ACC112 (cell line): ENCODE data around the gene NAV2.

Experiments
- H2AFZ ChIP-seq: fragments of 200-600 bp; sonication (generic); one replicate; pipeline ENCODE4 v1.6.0; 2017; ENCODE audit warnings: antibody characterized with exemption, low read length; ENCODE audit not compliant: unreplicated experiment
- H3K27ac ChIP-seq: fragments of 200-600 bp; sonication (generic); 2 replicates; pipeline ENCODE4 v1.5.1; 2014; ENCODE audit warnings: low read depth, mild to moderate bottlenecking, antibody characterized with exemption, low read length, moderate library complexity
- H3K27me3 ChIP-seq: fragments of 200-600 bp; sonication (generic); 2 replicates; pipeline ENCODE4 v1.6.1; 2014; ENCODE audit warnings: mild to moderate bottlenecking, antibody characterized with exemption, low read length, moderate library complexity, mixed read lengths; ENCODE audit not compliant: insufficient read depth
- H3K36me3 ChIP-seq: fragments of 200-600 bp; sonication (generic); 2 replicates; pipeline ENCODE4 v1.6.1; 2016; ENCODE audit warnings: mild to moderate bottlenecking, antibody characterized with exemption, low read length, moderate library complexity, mixed read lengths; ENCODE audit not compliant: insufficient read depth
- H3K4me1 ChIP-seq: fragments of 200-600 bp; sonication (generic); one replicate; pipeline ENCODE4 v1.6.1; 2016; ENCODE audit warnings: low read length, mixed read lengths; ENCODE audit not compliant: insufficient read depth, unreplicated experiment, control insufficient read depth
- H3K4me3 ChIP-seq: fragments of 200-600 bp; sonication (generic); 2 replicates; pipeline ENCODE4 v1.5.1; 2014; ENCODE audit warnings: mild to moderate bottlenecking, low read depth, low read length
- H3K79me2 ChIP-seq: fragments of 200-600 bp; sonication (generic); one replicate; pipeline ENCODE4 v1.6.0; 2016; ENCODE audit warnings: low read length; ENCODE audit not compliant: control insufficient read depth, unreplicated experiment, insufficient read depth

The NAV2 gene

GRCh38 chr11:20088397-20089225 lies 376.0 kb downstream of the NAV2 start:
- Histone ChIP-seq H3K36me3 (peaks cover 55% of the 10 kb centered on the region), H3K27ac (peak overlapping the region; percentile 29; the same call in 1 of the 2 replicates), H3K4me1 (peaks cover 30% of the 10 kb centered on the region), H3K79me2 (no peaks in the 10 kb centered on the region), H2AFZ (no peak overlapping the region), H3K4me3 (no peak overlapping the region), H3K27me3 (no peaks in the 10 kb centered on the region)

- Histone ChIP-seq H3K36me3 (peaks cover 52% of the 10 kb centered on the region), H3K4me3 (no peak overlapping the region), H3K79me2 (no peaks in the 10 kb centered on the region), H3K27ac (peak overlapping the region; percentile 29), H2AFZ (no peak overlapping the region), H3K4me1 (peaks cover 32% of the 10 kb centered on the region), H3K27me3 (no peaks in the 10 kb centered on the region)
Observed at GRCh38 chr11:20089367-20089766, 376.7 kb downstream of the NAV2 start.

- H3K36me3 ChIP-seq, result peaks cover 57% of the 10 kb centered on the region
- H2AFZ ChIP-seq, result no peak overlapping the region
- peaks cover 36% of the 10 kb centered on the region for H3K4me1 ChIP-seq
Observed at GRCh38 chr11:20089796-20090653, 377.4 kb downstream of the NAV2 start.

GRCh38 chr11:20090654-20091374 lies 378.2 kb downstream of the NAV2 start:
- H2AFZ ChIP-seq, result no peak overlapping the region
- H3K79me2 ChIP-seq, result no peaks in the 10 kb centered on the region
- H3K27me3 ChIP-seq, result no peaks in the 10 kb centered on the region
- peaks cover 64% of the 10 kb centered on the region for H3K36me3 ChIP-seq
- H3K27ac ChIP-seq, result no peak overlapping the region
- peaks cover 38% of the 10 kb centered on the region for H3K4me1 ChIP-seq
- no peak overlapping the region for H3K4me3 ChIP-seq

More at GRCh38 chr11:20089796-20090653, 377.4 kb downstream of the NAV2 start:
- Histone ChIP-seq H3K27me3 (no peaks in the 10 kb centered on the region), H3K4me3 (no peak overlapping the region), H3K79me2 (no peaks in the 10 kb centered on the region), H3K27ac (peak overlapping the region; percentile 29)

GRCh38 chr11:20093775-20094174 lies 381.1 kb downstream of the NAV2 start:
- Histone ChIP-seq H3K4me1 (peaks cover 50% of the 10 kb centered on the region), H3K36me3 (peaks cover 64% of the 10 kb centered on the region), H3K4me3 (no peak overlapping the region), H3K79me2 (peaks cover under 1% of the 10 kb centered on the region), H3K27me3 (no peaks in the 10 kb centered on the region), H3K27ac (peak overlapping the region; percentile 67), H2AFZ (no peak overlapping the region)

- H3K4me3 ChIP-seq, result no peak overlapping the region
- no peak overlapping the region for H2AFZ ChIP-seq
- H3K27ac ChIP-seq, result no peak overlapping the region
- peaks cover 50% of the 10 kb centered on the region for H3K4me1 ChIP-seq
- peaks cover 64% of the 10 kb centered on the region for H3K36me3 ChIP-seq
- H3K27me3 ChIP-seq, result no peaks in the 10 kb centered on the region
- H3K79me2 ChIP-seq, result peaks cover 3% of the 10 kb centered on the region
Observed at GRCh38 chr11:20095189-20095588, 382.6 kb downstream of the NAV2 start.

GRCh38 chr11:20097319-20098221 lies 384.9 kb downstream of the NAV2 start:
- peaks cover 55% of the 10 kb centered on the region for H3K36me3 ChIP-seq
- peaks cover 50% of the 10 kb centered on the region for H3K4me1 ChIP-seq
- H3K4me3 ChIP-seq, result peak overlapping the region; percentile 16; the same call in 1 of the 2 replicates
- H3K27ac ChIP-seq, result peak overlapping the region; percentile 97
- no peaks in the 10 kb centered on the region for H3K27me3 ChIP-seq
- peaks cover 3% of the 10 kb centered on the region for H3K79me2 ChIP-seq
- no peak overlapping the region for H2AFZ ChIP-seq

GRCh38 chr11:20099527-20099926 lies 386.9 kb downstream of the NAV2 start:
- no peak overlapping the region; the same call in 1 of the 2 replicates for H3K27ac ChIP-seq
- peaks cover 67% of the 10 kb centered on the region for H3K36me3 ChIP-seq
- peaks cover 3% of the 10 kb centered on the region for H3K79me2 ChIP-seq
- H3K4me1 ChIP-seq, result peaks cover 39% of the 10 kb centered on the region
- H3K27me3 ChIP-seq, result no peaks in the 10 kb centered on the region
- no peak overlapping the region for H3K4me3 ChIP-seq
- H2AFZ ChIP-seq, result no peak overlapping the region

- Histone ChIP-seq H3K27ac (no peak overlapping the region), H3K79me2 (peaks cover 3% of the 10 kb centered on the region), H3K27me3 (no peaks in the 10 kb centered on the region), H3K4me3 (no peak overlapping the region), H3K36me3 (peaks cover 55% of the 10 kb centered on the region), H2AFZ (no peak overlapping the region), H3K4me1 (peaks cover 20% of the 10 kb centered on the region)
Observed at GRCh38 chr11:20102397-20102796, 389.8 kb downstream of the NAV2 start.
